Tibial nerve (tissue), 4 donors: ENCODE data around the gene NHEJ1.

Experiments used
- CTCF ChIP-seq, 5 experiments: fragments of 200-600 bp in 3 of 5; fragments of 450-650 bp in 2 of 5; sonication (generic) in 3 of 5; IDR thresholded peaks; one replicate each; pipeline ENCODE4 v1.5.1; 2016 to 2019; ENCODE audit warnings: antibody characterized with exemption in 5 of 5, mild to moderate bottlenecking in 3 of 5, moderate library complexity in 2 of 5
- EP300 ChIP-seq, 2 donors: sonication (generic); formaldehyde crosslinking; IDR thresholded peaks; one replicate each; pipeline ENCODE4 v1.6.1; 2017; ENCODE audit warnings: antibody characterized with exemption in 2 of 2, mild to moderate bottlenecking in 1 of 2
- POLR2A ChIP-seq, 2 donors: fragments of 450-650 bp; IDR thresholded peaks; one replicate each; pipeline ENCODE4 v1.6.1; 2017; ENCODE audit warnings: antibody characterized with exemption in 2 of 2, mild to moderate bottlenecking in 2 of 2, moderate library complexity in 2 of 2

- TF ChIP-seq CTCF (IDR thresholded peaks at IDR 0.05) = no peak
- TF ChIP-seq POLR2A (IDR thresholded peaks at IDR 0.05) = no peak
- no peak for TF ChIP-seq EP300 (IDR thresholded peaks at IDR 0.05)
These were observed 19.9 kb downstream of the NHEJ1 start for GRCh38 chr2:219140722-219141121.
